HUES6 (cell line): ENCODE measurements around the gene PICALM.
"Not testable (repeated sequence)": the region's sequence is repeated elsewhere in the genome, so short reads cannot be mapped to it uniquely, and the experiment has no call there.

Source experiments
- H3K27ac ChIP-seq: 2 replicates; pipeline ENCODE4 v1.7.0; 2013; ENCODE audit warnings: low read depth, mild to moderate bottlenecking, low read length, inconsistent platforms
- H3K27me3 ChIP-seq: 2 replicates; pipeline ENCODE4 v1.6.1; 2013; ENCODE audit warnings: low read length; ENCODE audit not compliant: control insufficient read depth, insufficient read depth
- H3K36me3 ChIP-seq: 2 replicates; pipeline ENCODE4 v1.6.1; 2013; ENCODE audit warnings: low read length; ENCODE audit not compliant: control insufficient read depth, insufficient read depth
- H3K4me1 ChIP-seq: 2 replicates; pipeline ENCODE4 v1.6.1; 2013; ENCODE audit warnings: low read length; ENCODE audit not compliant: control insufficient read depth, insufficient read depth
- H3K4me3 ChIP-seq: 2 replicates; pipeline ENCODE4 v1.5.1; 2013; ENCODE audit warnings: low read depth, low read length
- H3K9ac ChIP-seq: one replicate; pipeline ENCODE4 v1.6.1; 2013; ENCODE audit warnings: mild to moderate bottlenecking, low read length
- H3K9me3 ChIP-seq: 2 replicates; pipeline ENCODE4 v1.6.1; 2013; ENCODE audit warnings: low read depth, low read length; ENCODE audit not compliant: control insufficient read depth, insufficient read depth

The PICALM gene, protein sequence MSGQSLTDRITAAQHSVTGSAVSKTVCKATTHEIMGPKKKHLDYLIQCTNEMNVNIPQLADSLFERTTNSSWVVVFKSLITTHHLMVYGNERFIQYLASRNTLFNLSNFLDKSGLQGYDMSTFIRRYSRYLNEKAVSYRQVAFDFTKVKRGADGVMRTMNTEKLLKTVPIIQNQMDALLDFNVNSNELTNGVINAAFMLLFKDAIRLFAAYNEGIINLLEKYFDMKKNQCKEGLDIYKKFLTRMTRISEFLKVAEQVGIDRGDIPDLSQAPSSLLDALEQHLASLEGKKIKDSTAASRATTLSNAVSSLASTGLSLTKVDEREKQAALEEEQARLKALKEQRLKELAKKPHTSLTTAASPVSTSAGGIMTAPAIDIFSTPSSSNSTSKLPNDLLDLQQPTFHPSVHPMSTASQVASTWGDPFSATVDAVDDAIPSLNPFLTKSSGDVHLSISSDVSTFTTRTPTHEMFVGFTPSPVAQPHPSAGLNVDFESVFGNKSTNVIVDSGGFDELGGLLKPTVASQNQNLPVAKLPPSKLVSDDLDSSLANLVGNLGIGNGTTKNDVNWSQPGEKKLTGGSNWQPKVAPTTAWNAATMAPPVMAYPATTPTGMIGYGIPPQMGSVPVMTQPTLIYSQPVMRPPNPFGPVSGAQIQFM

DNA sequence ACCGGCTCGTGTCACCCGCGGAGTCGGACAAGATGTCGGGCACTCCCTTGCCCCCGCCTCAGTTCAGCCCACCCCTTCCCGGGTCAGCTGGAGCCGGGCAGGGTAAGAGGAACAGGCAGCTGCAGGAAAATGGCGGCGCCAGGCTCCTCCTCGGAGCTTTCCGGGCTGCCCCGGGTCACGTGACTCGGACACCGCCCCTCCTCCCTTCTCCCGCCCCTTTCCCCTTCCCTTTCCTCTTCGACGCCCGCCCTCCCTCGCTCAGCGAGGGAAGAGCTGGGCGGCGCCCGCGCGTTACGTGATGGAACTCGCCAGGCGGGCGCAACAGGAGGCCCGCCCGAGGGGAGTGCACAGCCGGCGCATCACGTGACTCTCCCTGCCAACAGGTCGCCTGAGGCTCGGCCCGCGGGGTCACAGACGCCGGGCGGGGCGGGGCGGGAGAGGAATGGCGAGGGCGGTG lies at the start of gene PICALM:
PICALM (minus strand) TSS at position 134 of the 457 bp plus-strand sequence. CDS start 304 bp downstream, outside the sequence.
- no peaks in the 10 kb centered on the region for H3K9me3 ChIP-seq
- H3K36me3 ChIP-seq = no peaks in the 10 kb centered on the region
- H3K4me3 ChIP-seq = peak within 1 kb of the TSS; percentile 96
- H3K27me3 ChIP-seq = no peaks in the 10 kb centered on the region
- H3K4me1 ChIP-seq = peaks cover 19% of the 10 kb centered on the region
- peak within 1 kb of the TSS; percentile 99 for H3K9ac ChIP-seq
- H3K27ac ChIP-seq = peak within 1 kb of the TSS; percentile 99

DNA sequence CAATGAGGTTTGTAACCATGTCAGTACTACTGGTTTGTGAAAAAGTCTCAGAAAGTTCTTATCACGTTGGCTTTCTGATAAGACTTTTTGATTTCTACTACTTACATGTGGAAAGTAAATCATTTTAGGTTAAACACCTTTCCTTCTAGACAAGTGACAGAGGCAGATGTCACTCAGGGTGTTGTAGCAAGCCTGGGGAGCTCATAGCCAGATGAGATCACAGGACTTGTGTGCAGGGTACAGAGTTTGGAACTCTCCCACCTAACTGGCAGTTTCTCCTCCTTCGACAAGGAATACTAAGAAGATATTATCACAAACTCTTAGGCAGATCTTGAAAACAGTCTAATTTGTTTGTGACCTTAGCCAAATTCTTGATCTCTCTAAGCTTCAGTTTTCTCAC lies 49.4 kb upstream of the PICALM start:
- Histone ChIP-seq H3K36me3 (no peaks in the 10 kb centered on the region), H3K4me3 (no peak overlapping the region), H3K9ac (no peak overlapping the region), H3K27me3 (no peaks in the 10 kb centered on the region), H3K9me3 (no peaks in the 10 kb centered on the region), H3K27ac (no peak overlapping the region), H3K4me1 (no peaks in the 10 kb centered on the region)

DNA sequence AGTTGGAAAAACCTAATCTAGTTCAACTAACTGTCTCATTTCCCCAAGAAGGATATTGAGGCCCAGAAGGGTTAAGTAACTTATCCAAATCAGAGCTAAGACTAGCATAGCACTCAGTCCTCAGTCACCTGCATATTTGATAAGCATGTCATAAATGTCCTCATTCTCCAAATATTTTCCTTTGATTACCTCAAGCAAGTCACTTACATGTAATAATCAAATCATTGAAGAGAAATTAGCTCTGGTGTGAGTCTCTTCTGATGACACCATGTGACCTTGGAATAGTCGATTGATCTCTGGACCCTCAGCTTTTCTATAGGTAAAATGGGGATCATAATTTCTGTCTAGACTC lies 48.8 kb upstream of the PICALM start:
- no peaks in the 10 kb centered on the region for H3K4me1 ChIP-seq
- no peak overlapping the region for H3K9ac ChIP-seq
- H3K27ac ChIP-seq = no peak overlapping the region
- no peaks in the 10 kb centered on the region for H3K27me3 ChIP-seq
- H3K9me3 ChIP-seq = no peaks in the 10 kb centered on the region
- H3K36me3 ChIP-seq = no peaks in the 10 kb centered on the region
- no peak overlapping the region for H3K4me3 ChIP-seq

DNA sequence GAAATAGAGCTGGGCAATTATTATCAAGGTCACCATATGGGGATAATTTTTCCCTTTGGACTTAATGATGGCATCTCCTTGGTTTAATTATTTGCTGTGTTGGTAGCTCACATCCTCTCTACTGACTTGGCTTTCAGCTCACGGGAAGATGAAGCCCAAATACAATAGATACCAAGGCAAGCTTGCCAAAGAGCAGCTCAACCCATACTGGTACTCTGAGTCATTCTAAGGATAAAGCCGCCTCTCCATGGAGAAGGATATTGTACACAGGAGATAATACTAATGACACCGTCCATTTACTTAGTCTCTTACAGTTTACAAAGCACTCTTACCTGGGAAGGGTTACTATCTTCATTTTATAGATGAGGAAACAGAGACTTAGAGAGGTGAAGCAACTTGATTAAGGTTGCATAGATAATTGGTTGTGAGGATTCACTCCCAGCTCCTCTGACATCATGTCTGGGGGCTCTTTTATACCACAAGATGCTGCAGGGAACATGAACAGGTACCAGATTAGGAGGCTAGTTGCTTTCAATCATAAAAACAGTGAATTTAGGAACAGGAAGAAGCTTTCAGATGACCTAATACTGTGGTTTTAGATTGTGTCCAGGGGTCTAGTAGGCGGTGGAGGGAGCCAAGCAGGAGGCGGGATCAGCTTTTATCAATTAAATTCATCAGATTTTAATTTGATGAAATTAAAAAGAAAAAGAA lies 48.3 kb upstream of the PICALM start:
- Histone ChIP-seq H3K27me3 (no peaks in the 10 kb centered on the region), H3K27ac (no peak overlapping the region), H3K4me1 (no peaks in the 10 kb centered on the region), H3K4me3 (no peak overlapping the region), H3K36me3 (no peaks in the 10 kb centered on the region), H3K9me3 (no peaks in the 10 kb centered on the region), H3K9ac (no peak overlapping the region)

DNA sequence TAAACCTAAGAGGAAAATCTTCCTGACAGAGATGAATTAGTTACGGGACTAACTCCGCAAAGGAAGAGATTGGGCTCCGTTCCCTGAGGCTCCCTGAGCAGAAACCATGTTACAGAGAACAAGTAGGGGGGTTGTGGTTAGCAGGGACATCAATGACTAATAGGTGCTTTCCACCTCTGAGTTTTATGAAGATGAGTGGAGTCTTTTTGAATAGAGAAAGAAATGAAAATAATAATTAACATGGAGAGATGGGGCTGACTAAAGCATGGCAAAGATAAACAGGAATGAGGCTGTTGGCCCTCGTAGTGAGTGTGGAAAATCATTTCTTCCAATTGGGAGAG lies 47.5 kb upstream of the PICALM start:
- Histone ChIP-seq H3K9ac (no peak overlapping the region), H3K27ac (no peak overlapping the region), H3K4me1 (no peaks in the 10 kb centered on the region), H3K27me3 (no peaks in the 10 kb centered on the region), H3K9me3 (no peaks in the 10 kb centered on the region), H3K4me3 (no peak overlapping the region), H3K36me3 (no peaks in the 10 kb centered on the region)

DNA sequence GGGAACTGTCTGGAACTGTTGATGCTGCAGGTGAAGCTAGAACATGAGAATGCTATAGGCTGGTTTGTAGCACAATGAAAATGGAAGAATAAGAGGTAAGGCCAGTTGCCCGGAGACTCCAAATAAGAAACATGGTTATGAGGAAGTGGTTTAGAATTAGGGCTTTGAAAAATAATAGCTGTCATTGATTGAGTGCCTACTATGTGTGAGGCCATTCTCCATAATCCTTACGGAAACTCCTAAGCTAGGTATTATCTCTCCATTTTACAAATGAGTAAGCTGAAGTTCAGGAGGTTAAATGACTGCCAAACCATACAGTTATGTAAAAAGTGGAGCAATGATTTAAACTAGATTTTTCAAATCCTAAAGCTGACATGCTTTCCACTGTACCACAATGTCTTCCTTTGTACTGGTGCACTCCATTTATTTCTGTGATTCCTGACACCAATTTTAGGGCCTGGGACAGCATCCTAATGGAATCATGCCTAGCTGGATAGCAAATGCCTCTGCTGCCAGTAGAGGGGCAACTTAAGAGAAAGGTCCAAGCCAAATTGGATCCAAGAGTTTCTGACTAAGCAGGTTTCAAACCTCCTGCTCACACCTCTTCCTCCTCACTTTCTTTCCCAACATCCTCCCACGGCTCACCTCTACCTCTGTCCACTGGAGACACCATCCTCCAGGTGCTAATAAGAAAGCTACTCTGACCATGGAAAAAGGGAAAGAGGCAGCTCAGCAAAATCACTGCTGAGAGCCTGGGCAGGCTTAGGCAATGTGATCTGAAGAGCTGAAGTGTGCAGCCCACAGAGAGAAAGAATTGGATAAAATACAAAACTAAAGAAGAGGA lies 46.9 kb upstream of the PICALM start:
- no peak overlapping the region for H3K9ac ChIP-seq

DNA sequence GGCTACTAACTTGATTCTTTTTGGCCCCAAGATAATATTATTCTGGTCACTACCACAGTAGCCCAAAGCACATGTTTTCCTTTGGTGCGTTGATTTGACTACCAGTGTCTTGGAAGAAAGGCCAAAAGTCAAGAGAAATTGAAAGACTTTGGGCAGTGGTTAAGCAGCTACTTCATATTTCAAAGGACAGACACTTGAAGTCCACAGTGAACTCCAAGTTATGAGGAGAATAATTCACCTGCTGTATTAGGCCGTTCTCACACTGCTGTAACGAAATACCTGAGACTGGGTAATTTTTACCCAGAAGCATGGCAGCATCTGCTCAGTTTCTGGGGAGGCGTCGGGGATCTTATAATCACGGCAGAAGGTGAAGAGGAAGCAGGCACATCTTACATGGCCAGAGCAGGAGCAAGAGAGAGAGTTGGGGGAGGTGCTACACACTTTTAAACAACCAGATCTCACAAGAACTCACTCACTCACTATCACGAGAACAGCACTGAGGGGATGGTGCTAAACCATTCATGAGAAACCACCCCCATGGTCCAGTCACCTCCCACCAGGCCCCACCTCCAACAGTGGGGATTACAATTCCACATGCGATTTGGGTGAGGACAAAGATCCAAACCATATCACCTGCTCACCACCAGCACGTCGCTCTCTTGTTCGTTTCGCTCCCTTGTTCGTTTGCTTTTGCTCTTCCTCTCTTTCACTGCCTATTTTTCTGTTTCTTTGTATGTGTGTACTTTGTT lies 40.2 kb upstream of the PICALM start:
- Histone ChIP-seq H3K27me3 (no peaks in the 10 kb centered on the region), H3K9me3 (peaks cover 8% of the 10 kb centered on the region; the same call in 1 of the 2 replicates), H3K36me3 (no peaks in the 10 kb centered on the region), H3K4me3 (no peak overlapping the region), H3K27ac (no peak overlapping the region), H3K4me1 (no peaks in the 10 kb centered on the region), H3K9ac (no peak overlapping the region)

More for the DNA sequence above, 46.9 kb upstream of the PICALM start:
- Histone ChIP-seq H3K4me3 (no peak overlapping the region), H3K27me3 (no peaks in the 10 kb centered on the region), H3K27ac (no peak overlapping the region), H3K4me1 (no peaks in the 10 kb centered on the region), H3K9me3 (no peaks in the 10 kb centered on the region), H3K36me3 (no peaks in the 10 kb centered on the region)

DNA sequence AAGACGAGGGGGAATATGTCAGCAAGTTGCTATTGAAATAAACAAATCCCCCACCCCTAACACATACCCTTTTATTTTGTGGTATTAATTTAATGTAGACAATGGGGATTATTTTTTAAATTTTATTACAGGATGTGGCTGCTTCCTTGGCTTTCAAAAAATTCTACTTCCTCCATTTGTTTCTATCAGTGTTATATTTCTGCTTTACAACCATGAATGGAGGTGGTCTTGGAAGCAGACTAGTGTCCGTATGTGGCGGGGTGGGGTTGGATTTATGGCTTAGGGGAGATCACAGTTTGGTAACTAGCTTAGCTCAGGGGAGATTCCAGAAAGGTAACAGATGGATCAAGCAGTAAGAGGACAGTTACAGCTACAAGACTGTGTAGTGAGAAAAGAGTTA lies 39.3 kb upstream of the PICALM start:
- Histone ChIP-seq H3K4me3 (no peak overlapping the region), H3K4me1 (no peaks in the 10 kb centered on the region), H3K36me3 (no peaks in the 10 kb centered on the region), H3K9me3 (peaks cover 8% of the 10 kb centered on the region; the same call in 1 of the 2 replicates), H3K27me3 (no peaks in the 10 kb centered on the region), H3K9ac (no peak overlapping the region), H3K27ac (no peak overlapping the region)

DNA sequence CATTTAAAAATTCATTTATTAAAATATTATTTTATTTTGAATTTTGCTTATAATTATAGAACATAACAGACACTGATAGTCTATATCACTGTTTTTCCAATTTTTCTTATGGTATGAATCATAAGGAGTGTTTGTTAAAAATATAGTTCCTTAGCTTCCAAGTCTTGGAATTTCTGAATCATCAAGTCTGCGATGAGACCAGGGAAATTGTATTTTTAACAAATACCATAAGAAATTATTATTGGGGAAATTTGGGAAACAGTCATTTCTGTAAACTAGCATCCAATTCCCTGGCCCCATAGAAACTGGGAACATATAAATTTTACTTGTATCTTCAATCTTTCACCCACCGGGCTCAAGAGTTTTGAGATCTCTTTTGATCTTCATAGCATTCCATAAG lies 38.0 kb upstream of the PICALM start:
- H3K4me1 ChIP-seq = no peaks in the 10 kb centered on the region
- no peaks in the 10 kb centered on the region for H3K27me3 ChIP-seq
- H3K27ac ChIP-seq = no peak overlapping the region
- H3K36me3 ChIP-seq = no peaks in the 10 kb centered on the region
- H3K9ac ChIP-seq = no peak overlapping the region
- peaks cover 8% of the 10 kb centered on the region; the same call in 1 of the 2 replicates for H3K9me3 ChIP-seq
- H3K4me3 ChIP-seq = no peak overlapping the region

DNA sequence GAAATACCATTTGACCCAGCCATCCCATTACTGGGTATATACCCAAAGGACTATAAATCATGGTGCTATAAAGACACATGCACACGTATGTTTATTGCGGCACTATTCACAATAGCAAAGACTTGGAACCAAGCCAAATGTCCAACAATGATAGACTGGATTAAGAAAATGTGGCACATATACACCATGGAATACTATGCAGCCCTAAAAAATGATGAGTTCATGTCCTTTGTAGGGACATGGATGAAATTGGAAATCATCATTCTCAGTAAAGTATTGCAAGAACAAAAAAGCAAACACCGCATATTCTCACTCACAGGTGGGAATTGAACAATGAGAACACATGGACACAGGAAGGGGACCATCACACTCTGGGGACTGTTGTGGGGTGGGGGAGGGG lies 37.1 kb upstream of the PICALM start:
- H3K27ac ChIP-seq, H3K9me3 ChIP-seq, H3K36me3 ChIP-seq, H3K27me3 ChIP-seq, H3K9ac ChIP-seq, H3K4me1 ChIP-seq, H3K4me3 ChIP-seq: not testable (repeated sequence)
